Bronchial epithelial cell (primary cell): ENCODE measurements around the gene NAPA. TPM values are rescaled to one million over a fixed set of nuclear protein-coding genes. Genes with fewer than 3 reads are reported as not detected.

ENCODE experiments used
- DNase-seq: peaks from one replicate; pipeline ENCODE4 v3.0.0-alpha.2; 2010; ENCODE audit warnings: low read depth
- FAIRE-seq: peaks from 2 replicates; lab custom pipeline; 2011; peaks lifted over from hg19 to GRCh38; lab: Jason Lieb, UNC
- H3K27me3 ChIP-seq: 2 replicates; pipeline ENCODE4 v1.5.1; 2011; ENCODE audit warnings: low read length; ENCODE audit not compliant: control insufficient read depth, insufficient read depth
- H3K36me3 ChIP-seq: 2 replicates; pipeline ENCODE4 v1.5.1; 2011; ENCODE audit warnings: low read length; ENCODE audit not compliant: control insufficient read depth, insufficient read depth
- H3K4me3 ChIP-seq: 2 replicates; pipeline ENCODE4 v1.5.1; 2011; ENCODE audit warnings: mild to moderate bottlenecking, low read depth, low read length, control low read depth
- total RNA-seq: library from RNA; depleted of rRNA; stranded (reverse); fragments of >200 nt; gene quantifications from 2 replicates; pipeline ENCODE4 v1.2.1, GENCODE V29; 2014
- TF ChIP-seq, protein P1 (sequence below): IDR thresholded peaks from 2 replicates; pipeline ENCODE4 v1.5.1; 2011; ENCODE audit warnings: mild to moderate bottlenecking, moderate library complexity, low read length, control low read depth, inconsistent platforms; ENCODE audit not compliant: insufficient read depth, severe bottlenecking

Gene NAPA
- total RNA-seq, 1 donor from 2014 or later, result 33.2 TPM

DNA sequence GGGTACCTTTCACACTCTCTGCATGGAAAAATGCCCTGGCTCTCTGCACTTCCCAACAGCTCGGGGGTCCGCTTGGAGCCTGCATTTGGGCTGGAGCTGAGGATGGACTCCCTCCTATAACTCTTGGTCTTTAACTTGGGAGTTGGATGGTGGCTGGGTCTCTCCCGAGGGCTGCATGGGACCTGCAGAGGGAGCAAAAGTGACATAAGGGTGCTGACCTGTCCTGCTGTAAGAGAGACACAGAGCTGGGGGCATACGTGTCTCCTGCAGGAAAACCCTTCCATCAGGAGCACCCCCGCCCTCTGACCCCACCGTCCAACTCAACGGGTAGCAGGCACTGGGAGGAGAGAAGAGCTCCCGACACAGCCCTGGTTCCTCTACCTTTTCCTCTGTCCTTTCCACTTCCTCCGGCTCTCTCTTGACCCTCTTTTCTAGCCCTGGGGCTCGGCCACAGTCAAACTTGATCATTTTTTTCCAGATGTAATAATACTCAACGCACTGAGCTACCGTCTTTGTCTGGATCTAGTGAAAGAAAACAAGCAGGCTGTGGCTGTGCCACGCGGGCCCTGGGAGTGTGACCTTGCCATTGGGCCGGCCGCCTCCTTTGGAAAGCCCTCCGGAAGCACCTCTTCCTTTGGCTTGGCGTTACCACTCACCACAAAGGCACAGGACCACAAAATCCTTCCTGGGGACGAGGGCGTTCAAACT is 6.8 kb upstream of the NAPA start:
- no peak for DNase-seq
- TF ChIP-seq, protein P1, sequence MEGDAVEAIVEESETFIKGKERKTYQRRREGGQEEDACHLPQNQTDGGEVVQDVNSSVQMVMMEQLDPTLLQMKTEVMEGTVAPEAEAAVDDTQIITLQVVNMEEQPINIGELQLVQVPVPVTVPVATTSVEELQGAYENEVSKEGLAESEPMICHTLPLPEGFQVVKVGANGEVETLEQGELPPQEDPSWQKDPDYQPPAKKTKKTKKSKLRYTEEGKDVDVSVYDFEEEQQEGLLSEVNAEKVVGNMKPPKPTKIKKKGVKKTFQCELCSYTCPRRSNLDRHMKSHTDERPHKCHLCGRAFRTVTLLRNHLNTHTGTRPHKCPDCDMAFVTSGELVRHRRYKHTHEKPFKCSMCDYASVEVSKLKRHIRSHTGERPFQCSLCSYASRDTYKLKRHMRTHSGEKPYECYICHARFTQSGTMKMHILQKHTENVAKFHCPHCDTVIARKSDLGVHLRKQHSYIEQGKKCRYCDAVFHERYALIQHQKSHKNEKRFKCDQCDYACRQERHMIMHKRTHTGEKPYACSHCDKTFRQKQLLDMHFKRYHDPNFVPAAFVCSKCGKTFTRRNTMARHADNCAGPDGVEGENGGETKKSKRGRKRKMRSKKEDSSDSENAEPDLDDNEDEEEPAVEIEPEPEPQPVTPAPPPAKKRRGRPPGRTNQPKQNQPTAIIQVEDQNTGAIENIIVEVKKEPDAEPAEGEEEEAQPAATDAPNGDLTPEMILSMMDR, result no peak
- FAIRE-seq, result no peak
- Histone ChIP-seq H3K36me3 (no peaks in the 10 kb centered on the region), H3K4me3 (no peak overlapping the region), H3K27me3 (no peaks in the 10 kb centered on the region)

DNA sequence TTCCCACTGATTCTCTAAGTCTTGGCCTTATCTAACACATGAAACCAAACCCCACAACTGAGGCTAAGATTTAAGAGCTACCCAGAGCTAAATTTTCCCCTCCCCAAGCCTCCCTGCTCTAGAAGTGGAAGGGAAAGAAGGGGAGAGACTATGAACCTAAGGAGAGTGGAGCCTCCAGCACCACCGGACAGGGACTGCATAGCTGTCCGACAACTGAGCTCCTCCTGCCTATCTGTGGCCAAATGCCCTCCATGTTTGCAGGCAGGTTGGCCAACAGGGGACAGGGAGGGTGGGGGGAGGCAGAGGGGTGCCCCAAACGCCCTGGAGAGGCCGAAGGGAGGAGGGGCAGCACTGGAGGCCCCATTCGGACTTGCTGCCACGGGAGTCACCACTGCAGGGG is 6.0 kb upstream of the NAPA start:
- DNase-seq (no peak), FAIRE-seq (no peak)
- Histone ChIP-seq H3K27me3 (no peaks in the 10 kb centered on the region), H3K4me3 (no peak overlapping the region), H3K36me3 (no peaks in the 10 kb centered on the region)
- TF ChIP-seq, protein P1, result no peak

DNA sequence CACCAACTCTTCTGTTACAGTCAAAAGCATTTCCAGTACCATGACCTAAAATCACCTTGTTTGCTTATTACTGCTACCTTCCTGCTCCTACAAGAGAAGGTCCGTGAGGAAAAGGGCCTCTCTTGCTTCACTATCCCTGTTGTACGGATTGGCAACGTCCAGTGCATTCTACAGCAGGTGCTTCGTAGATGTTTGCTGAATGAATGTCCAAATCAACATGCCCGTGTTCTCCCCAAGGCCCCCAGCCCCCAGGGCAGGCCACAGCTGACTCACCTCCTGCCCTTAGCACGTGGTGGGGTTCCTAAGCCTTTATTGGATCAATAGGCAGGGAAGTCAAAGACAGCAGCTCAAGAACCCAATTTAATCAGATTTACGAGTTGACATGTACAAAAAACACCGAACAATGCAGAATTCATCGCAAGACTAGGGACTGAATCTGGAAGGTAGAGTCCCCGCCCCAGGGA is 5.5 kb upstream of the NAPA start:
- FAIRE-seq, result no peak
- Histone ChIP-seq H3K27me3 (no peaks in the 10 kb centered on the region), H3K4me3 (no peak overlapping the region), H3K36me3 (no peaks in the 10 kb centered on the region)
- DNase-seq, result no peak
- TF ChIP-seq, protein P1, result no peak

DNA sequence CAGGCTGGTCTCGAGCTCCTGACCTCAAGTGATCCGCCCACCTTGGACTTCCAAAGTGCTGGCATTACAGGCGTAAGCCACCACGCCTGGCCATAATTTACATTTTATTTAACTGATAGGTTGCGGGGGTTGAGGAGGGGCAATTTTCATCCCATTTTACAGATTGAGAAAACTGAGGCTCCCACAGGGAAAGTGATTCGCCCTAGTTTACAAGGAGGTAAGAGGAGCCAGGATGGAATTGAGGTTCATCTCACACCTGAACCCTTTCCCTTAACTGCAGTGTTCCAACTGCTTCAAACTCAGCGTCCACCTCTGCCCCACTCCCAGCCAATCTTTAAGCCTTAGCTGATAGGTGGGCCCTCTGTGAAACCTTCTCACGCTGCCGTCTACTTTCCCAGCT is 4.0 kb upstream of the NAPA start:
- TF ChIP-seq, protein P1, result no peak
- no peak overlapping the region for H3K4me3 ChIP-seq
- no peaks in the 10 kb centered on the region for H3K36me3 ChIP-seq
- FAIRE-seq (no peak), DNase-seq (no peak)
- H3K27me3 ChIP-seq, result no peaks in the 10 kb centered on the region

DNA sequence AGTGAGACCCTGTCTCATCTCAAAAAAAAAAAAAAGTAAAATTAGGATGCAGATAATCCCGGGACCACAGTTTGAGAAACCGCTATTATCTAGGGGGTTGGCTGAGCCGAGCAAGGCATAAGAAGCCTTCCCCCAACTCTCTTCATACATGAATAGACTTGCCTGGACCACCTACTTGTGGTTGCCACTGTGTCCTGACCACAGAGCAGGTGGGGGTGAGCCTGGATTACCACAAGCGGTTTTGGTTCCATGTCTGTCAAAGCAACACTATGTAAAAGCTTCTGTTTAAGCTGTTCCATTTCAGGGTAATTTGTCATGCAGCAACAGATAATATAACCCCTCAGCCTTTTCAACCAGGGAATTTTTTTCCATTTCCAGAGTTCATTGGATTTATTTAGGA is 3.3 kb upstream of the NAPA start:
- Histone ChIP-seq H3K4me3 (no peak overlapping the region), H3K27me3 (no peaks in the 10 kb centered on the region), H3K36me3 (no peaks in the 10 kb centered on the region)
- FAIRE-seq, result no peak
- TF ChIP-seq, protein P1, result no peak
- peak; percentile 23 for DNase-seq
